Heart left ventricle (tissue), 16 donors: ENCODE data around the gene KCTD15. TPM values are rescaled to one million over a fixed set of nuclear protein-coding genes. Genes with fewer than 3 reads are reported as not detected.
A peak's percentile ranks its signal among the peaks of the same experiment; 100 is the strongest.

Source experiments
- ATAC-seq, 4 donors: fragments of 200-7000 bp; cut with Tn5 transposase; one replicate each; pipeline ENCODE4 v1.9.1; 2020 to 2022; ENCODE audit warnings: moderate library complexity in 4 of 4, mild to moderate bottlenecking in 3 of 4, moderate number of reproducible peaks in 1 of 4
- DNase-seq, 5 donors: peaks; one replicate each; pipeline ENCODE4 v3.0.0-alpha.2; 2020
- H3K27ac ChIP-seq, 12 donors: fragments of 200-600 bp; sonication (generic) in 4 of 12; one replicate each; pipeline versions ENCODE4 v1.5.0 to v1.8.0; 2016 to 2022; ENCODE audit warnings: mild to moderate bottlenecking in 2 of 12
- H3K27me3 ChIP-seq, 9 donors: fragments of 200-600 bp; sonication (generic) in 2 of 9; one replicate each; pipeline versions ENCODE4 v1.5.1 to v1.8.0; 2016 to 2022; ENCODE audit warnings: mild to moderate bottlenecking in 3 of 9
- H3K36me3 ChIP-seq, 9 donors: fragments of 200-600 bp; sonication (generic) in 2 of 9; one replicate each; pipeline versions ENCODE4 v1.5.0 to v1.8.0; 2018 to 2022; ENCODE audit warnings: mild to moderate bottlenecking in 2 of 9
- H3K4me1 ChIP-seq, 12 donors: fragments of 200-600 bp; sonication (generic) in 4 of 12; one replicate each; pipeline versions ENCODE4 v1.5.0 to v1.8.0; 2016 to 2022; ENCODE audit warnings: mild to moderate bottlenecking in 3 of 12
- H3K4me3 ChIP-seq, 12 donors: fragments of 200-600 bp; sonication (generic) in 4 of 12; one replicate each; pipeline versions ENCODE4 v1.5.0 to v1.8.0; 2017 to 2022; ENCODE audit warnings: mild to moderate bottlenecking in 9 of 12, moderate library complexity in 4 of 12
- H3K9me3 ChIP-seq, 12 donors: fragments of 200-600 bp; sonication (generic) in 4 of 12; one replicate each; pipeline versions ENCODE4 v1.5.0 to v1.8.0; 2016 to 2022; ENCODE audit warnings: mild to moderate bottlenecking in 1 of 12
- CTCF ChIP-seq, 12 donors: fragments of 200-600 bp; sonication (generic) in 4 of 12; IDR thresholded peaks; one replicate each; pipeline versions ENCODE4 v1.5.0 to v1.8.0; 2018 to 2022; ENCODE audit warnings: antibody characterized with exemption in 12 of 12, mild to moderate bottlenecking in 5 of 12
- POLR2A ChIP-seq, 2 donors: fragments of 450-650 bp; IDR thresholded peaks; one replicate each; pipeline ENCODE4 v1.6.1; 2017; ENCODE audit warnings: antibody characterized with exemption in 2 of 2, mild to moderate bottlenecking in 2 of 2, moderate library complexity in 2 of 2
- WGBS, 4 donors: extraction: QIAGEN DNeasy Blood & Tissue Kit in 2 of 4; methylation state at CpG; one replicate each; pipeline versions ENCODE4 v1.1.5 to v1.1.7; 2013 to 2018; 5-methylcytosine and 5-hydroxymethylcytosine counted together
- intact Hi-C, 10 donors: fragments of 100-400 bp; cut with DNase I; formaldehyde crosslinking; loops; one replicate each; pipeline versions ENCODE4 v1.11.1 to v1.14.2; 2022
- polyA plus RNA-seq, 2 donors: library from polyadenylated mRNA; stranded (reverse); fragments of 200-250 nt; gene quantifications; one replicate each; pipeline ENCODE4 v1.2.3, GENCODE V29; 2013
- total RNA-seq, 9 donors: library from RNA; depleted of rRNA in 2 of 9; stranded (reverse); fragments of >200 nt in 2 of 9; fragmentation: NEBNext Ultra II Directional in 3 of 9; extraction: Animal tissue kit (Norgen Biotek cat#: 25700) in 3 of 9; gene quantifications; one replicate each; pipeline versions ENCODE4 v1.1.0 to v1.2.4, GENCODE V29; 2016 to 2023
- donor health status: ischemic (EF 13 %, LVEDD 7.1; RV severe dilation, severe dysfunction).
- donor health status: healthy with polysubstance abuse.
- donor health status: DM: no; HTN: yes; CAD: no.
- donor health status: DM: no; HTN: no; CAD: no.
- donor health status: ischemic (EF 25% LVEDD 6.9; RV normal size, moderate dysfunction).
- donor health status: ischemic (EF 25% LVEDD 5.7; RV mildly dilated, moderate dysfunction).
- donor health status: healthy.
- donor health status: DM: yes; HTN: yes; CAD: no.
- donor health status: ischemic (EF 35%, LVEDD 5.7; RV mildly dilated, moderate dysfunction).
- donor health status: nonischemic (EF 11% LVEDD 7.7; RV severe dilation, severe dysfunction).
- donor health status: DM: yes; HTN: yes; CAD: no.
- donor health status: PGD.
- donor health status: ischemic (EF 29% LVEDD 5.4; RV normal size, mild dysfunction).
- donor health status: nonischemic (EF 23%, LVEDD 6.1; RV moderate dilation, normal function).

KCTD15 gene
- total and polyA plus RNA-seq, 11 donors: 5.4 to 36.9 (median 9.8) TPM

GRCh38 chr19:33777351-33777750 lies 19.3 kb upstream of the KCTD15 start:
- Histone ChIP-seq H3K9me3 (no peaks in the 10 kb centered on the region), H3K4me3 (no peak overlapping the region), H3K4me1 (peaks cover 0 to 16% (median 4%) of the 10 kb centered on the region in 12 donors), H3K36me3 (no peaks in the 10 kb centered on the region), H3K27ac (no peak overlapping the region), H3K27me3 (peaks cover 0 to 36% (median 12%) of the 10 kb centered on the region in 9 donors)
- intact Hi-C loops: loop anchor here in 9 of 10 donors (2.0 to 10.0 kb wide), 8 partner anchors 220 to 937 kb away; no protein-coding TSS in a partner anchor
- TF ChIP-seq POLR2A (IDR thresholded peaks at IDR 0.05): no peak
- no peak for TF ChIP-seq CTCF (IDR thresholded peaks at IDR 0.05)
- DNase-seq (no peak), ATAC-seq (no peak)
- WGBS, 4 donors: 74 to 85% (median 77%) methylated on average over 8 to 9 of the region's 9 CpGs; no CpG with 5 or more reads in 1 of the 4 donors

- H3K4me3 ChIP-seq: no peak overlapping the region
- no peaks in the 10 kb centered on the region for H3K9me3 ChIP-seq
- peaks cover 0 to 39% (median 12%) of the 10 kb centered on the region in 9 donors for H3K27me3 ChIP-seq
- intact Hi-C loops: loop anchor here (1.0 to 10.0 kb wide), 16 partner anchors 220 to 937 kb away; no protein-coding TSS in a partner anchor
- H3K36me3 ChIP-seq: no peaks in the 10 kb centered on the region
- no peak for ATAC-seq
- no peak for DNase-seq
- no peak for TF ChIP-seq POLR2A (IDR thresholded peaks at IDR 0.05)
- no peak for TF ChIP-seq CTCF (IDR thresholded peaks at IDR 0.05)
- 49 to 60% (median 51%) methylated on average over 16 to 17 of the region's 17 CpGs for WGBS, 4 donors
- peaks cover 0 to 16% (median 4%) of the 10 kb centered on the region in 12 donors for H3K4me1 ChIP-seq
- H3K27ac ChIP-seq: no peak overlapping the region
Observed at GRCh38 chr19:33777753-33778088, 18.9 kb upstream of the KCTD15 start.

- WGBS, 4 donors: 16 to 23% (median 18%) methylated on average over 29 to 49 of the region's 49 CpGs
- H3K9me3 ChIP-seq: no peaks in the 10 kb centered on the region
- peak overlapping the region in 7 of 12 donors; percentile 8 to 38 (median 28) for H3K4me3 ChIP-seq
- intact Hi-C loops: loop anchor here (1.0 to 10.0 kb wide), 14 partner anchors 219 to 937 kb away; no protein-coding TSS in a partner anchor
- no peaks in the 10 kb centered on the region for H3K36me3 ChIP-seq
- DNase-seq (peak; percentile 79 to 93 (median 83)), ATAC-seq (peak; percentile 69 to 94 (median 84))
- H3K27me3 ChIP-seq: peaks cover 0 to 44% (median 12%) of the 10 kb centered on the region in 9 donors
- TF ChIP-seq CTCF (IDR thresholded peaks at IDR 0.05) (peak; percentile 99 to 100 (median 100)), POLR2A (IDR thresholded peaks at IDR 0.05) (peak in 1 of 2 donors; percentile 22)
- H3K4me1 ChIP-seq: peaks cover 0 to 16% (median 4%) of the 10 kb centered on the region in 12 donors
- H3K27ac ChIP-seq: no peak overlapping the region
Observed at GRCh38 chr19:33778089-33778791, 18.4 kb upstream of the KCTD15 start.

- intact Hi-C loops: loop anchor here in 9 of 10 donors (2.0 to 10.0 kb wide), 12 partner anchors 95 to 935 kb away; no protein-coding TSS in a partner anchor
- no peak for TF ChIP-seq CTCF (IDR thresholded peaks at IDR 0.05)
- TF ChIP-seq POLR2A (IDR thresholded peaks at IDR 0.05): no peak
- Histone ChIP-seq H3K27me3 (peaks cover 0 to 44% (median 12%) of the 10 kb centered on the region in 9 donors), H3K9me3 (no peaks in the 10 kb centered on the region), H3K27ac (no peak overlapping the region), H3K4me3 (no peak overlapping the region), H3K36me3 (no peaks in the 10 kb centered on the region), H3K4me1 (peaks cover 0 to 16% (median 4%) of the 10 kb centered on the region in 12 donors)
- DNase-seq: no peak
- WGBS, 4 donors: 80 to 87% (median 82%) methylated on average over 7 of the region's 7 CpGs
- no peak for ATAC-seq
Observed at GRCh38 chr19:33779849-33780248, 16.8 kb upstream of the KCTD15 start.
